HCT116 (cell line): ENCODE measurements around the gene COG1. TPM values are rescaled to one million over a fixed set of nuclear protein-coding genes. Genes with fewer than 3 reads are reported as not detected.

ENCODE experiments used
- ATAC-seq: fragments of 200-7000 bp; cut with Tn5 transposase; 2 replicates; pipeline ENCODE4 v1.9.1; 2020; ENCODE audit warnings: mild to moderate bottlenecking, moderate library complexity
- BruUV-seq: library from RNA; stranded (reverse); fragments of 400-500 nt; replicated peaks from 2 replicates; lab custom pipeline; 2021; lab: Mats Ljungman, UMichigan
- CTCF ChIA-PET: fragments of 300-600 bp; sonication (Branson Sonifier 250); formaldehyde crosslinking; loops from one replicate; lab custom pipeline; 2021; ENCODE audit warnings: antibody characterized with exemption; lab: Charles Lee
- POLR2A ChIA-PET: fragments of 300-600, 350-600 bp; sonication (Branson Sonifier 250); formaldehyde crosslinking; loops from one replicate; lab custom pipeline; 2021; ENCODE audit warnings: antibody characterized with exemption; lab: Charles Lee
- RAD21 ChIA-PET, 2 experiments: fragments of 300-600 bp; sonication (Branson Sonifier 250); formaldehyde crosslinking; loops; one replicate each; lab custom pipeline; 2023; ENCODE audit warnings: low total read pairs in 2 of 2; ENCODE audit not compliant: uncharacterized antibody in 2 of 2, unreplicated experiment in 2 of 2, low non-redundant PET in 1 of 2; lab: Charles Lee
- DNase-seq: peaks from one replicate; pipeline ENCODE4 v3.0.0-alpha.2; 2010; ENCODE audit warnings: low read depth, low spot score
- H2AFZ ChIP-seq: fragments of 200-600 bp; shearing (Covaris generic), sonication (generic); 2 replicates; pipeline ENCODE4 v1.6.1; 2017; ENCODE audit warnings: low read depth, mixed run types, mixed read lengths, antibody characterized with exemption, low read length; ENCODE audit not compliant: poor library complexity, severe bottlenecking
- H3K27ac ChIP-seq: 2 replicates; pipeline ENCODE4 v1.5.1; 2012; ENCODE audit warnings: low read depth, low read length
- H3K27me3 ChIP-seq: fragments of 200-600 bp; sonication (generic); 2 replicates; pipeline ENCODE4 v1.6.1; 2016; ENCODE audit warnings: mixed run types, low read length, mixed read lengths; ENCODE audit not compliant: insufficient read depth
- H3K36me3 ChIP-seq, 2 experiments: fragments of 200-500 bp in 1 of 2; fragments of 200-600 bp in 1 of 2; sonication (Bioruptor generic) in 1 of 2; sonication (generic) in 1 of 2; 2 replicates each; pipeline versions ENCODE4 v1.5.1 to v1.6.1; 2014 to 2016; ENCODE audit warnings: low read length in 2 of 2, inconsistent platforms in 1 of 2, mixed read lengths in 1 of 2, mixed run types in 1 of 2; ENCODE audit not compliant: insufficient read depth in 2 of 2, control insufficient read depth in 1 of 2
- H3K4me1 ChIP-seq, 2 experiments: fragments of 200-600 bp in 1 of 2; sonication (generic) in 1 of 2; 2 replicates each; pipeline versions ENCODE4 v1.5.1 to v1.6.1; 2012 to 2017; ENCODE audit warnings: low read length in 2 of 2, inconsistent platforms in 1 of 2, mild to moderate bottlenecking in 1 of 2, mixed read lengths in 1 of 2, mixed run types in 1 of 2, moderate library complexity in 1 of 2; ENCODE audit not compliant: insufficient read depth in 2 of 2, control insufficient read depth in 1 of 2
- H3K4me2 ChIP-seq: fragments of 200-600 bp; sonication (generic); 2 replicates; pipeline ENCODE4 v1.6.1; 2017; ENCODE audit warnings: mixed run types, low read length, mixed read lengths
- H3K4me3 ChIP-seq, 2 experiments: fragments of 200-600 bp in 1 of 2; sonication (generic) in 1 of 2; replicated peaks in 1 of 2; 2 replicates each; pipeline ENCODE4 v1.5.1; 2011 to 2016; ENCODE audit warnings: low read length in 2 of 2, control low read depth in 1 of 2, low read depth in 1 of 2, mild to moderate bottlenecking in 1 of 2, mixed read lengths in 1 of 2, mixed run types in 1 of 2
- H3K79me2 ChIP-seq: fragments of 200-600 bp; sonication (generic); 2 replicates; pipeline ENCODE4 v1.6.1; 2017; ENCODE audit warnings: mild to moderate bottlenecking, mixed run types, low read length, moderate library complexity, mixed read lengths; ENCODE audit not compliant: insufficient read depth
- H3K9ac ChIP-seq: fragments of 200-600 bp; sonication (generic); 2 replicates; pipeline ENCODE4 v1.6.1; 2016; ENCODE audit warnings: low read length, mixed read lengths
- H3K9me2 ChIP-seq: fragments of 200-600 bp; sonication (generic), shearing (Covaris generic); 2 replicates; pipeline ENCODE4 v1.6.1; 2017; ENCODE audit warnings: mixed run types, mild to moderate bottlenecking, moderate library complexity; ENCODE audit not compliant: insufficient read depth
- H3K9me3 ChIP-seq, 2 experiments: fragments of 200-500 bp in 1 of 2; fragments of 200-600 bp in 1 of 2; sonication (Bioruptor generic) in 1 of 2; sonication (generic) in 1 of 2; 2 replicates each; pipeline ENCODE4 v1.6.1; 2014 to 2017; ENCODE audit warnings: low read length in 2 of 2, mixed read lengths in 2 of 2, inconsistent platforms in 1 of 2, low read depth in 1 of 2, mild to moderate bottlenecking in 1 of 2, mixed run types in 1 of 2, moderate library complexity in 1 of 2; ENCODE audit not compliant: control insufficient read depth in 1 of 2, insufficient read depth in 1 of 2
- H4K20me1 ChIP-seq: fragments of 200-600 bp; sonication (generic), shearing (Covaris generic); 2 replicates; pipeline ENCODE4 v1.6.1; 2017; ENCODE audit warnings: mixed run types, mild to moderate bottlenecking, moderate library complexity; ENCODE audit not compliant: insufficient read depth
- CEBPB ChIP-seq: IDR thresholded peaks from 2 replicates; pipeline ENCODE4 v1.6.1; 2012; ENCODE audit warnings: low read depth
- CTCF ChIP-seq, 3 experiments: fragments of 200-600 bp in 1 of 3; sonication (generic) in 1 of 3; IDR thresholded peaks in 2 of 3; conservative IDR thresholded peaks in 1 of 3; 2 replicates each; pipeline ENCODE4 v1.5.1; 2012 to 2017; ENCODE audit warnings: low read depth in 2 of 3, low read length in 2 of 3, antibody characterized with exemption in 1 of 3, borderline replicate concordance in 1 of 3, control low read depth in 1 of 3, mild to moderate bottlenecking in 1 of 3, mixed read lengths in 1 of 3, mixed run types in 1 of 3, moderate library complexity in 1 of 3; ENCODE audit not compliant: insufficient read depth in 1 of 3
- ELF1 ChIP-seq: IDR thresholded peaks from 2 replicates; pipeline ENCODE4 v1.6.1; 2012; ENCODE audit warnings: low read depth, borderline replicate concordance
- FOSL1 ChIP-seq: IDR thresholded peaks from 2 replicates; pipeline ENCODE4 v1.6.1; 2012; ENCODE audit warnings: low read depth
- REST ChIP-seq: IDR thresholded peaks from 2 replicates; pipeline ENCODE4 v1.6.1; 2012; ENCODE audit warnings: low read depth
- TCF7L2 ChIP-seq: IDR thresholded peaks from 2 replicates; pipeline ENCODE4 v1.7.0; 2011; ENCODE audit warnings: borderline replicate concordance, inconsistent platforms; ENCODE audit not compliant: insufficient read depth, insufficient read length; ENCODE audit errors: extremely low read depth
- ZBTB33 ChIP-seq: IDR thresholded peaks from 2 replicates; pipeline ENCODE4 v1.6.1; 2011; ENCODE audit warnings: mild to moderate bottlenecking, low read length, moderate library complexity; ENCODE audit not compliant: insufficient replicate concordance; ENCODE audit errors: extremely low read depth
- intact Hi-C: fragments of 100-400 bp; cut with micrococcal nuclease; formaldehyde crosslinking; loops from 2 replicates; pipeline ENCODE4 v1.10.0; 2022
- total RNA-seq: library from RNA; stranded (reverse); gene quantifications from one replicate; pipeline ENCODE4 v1.2.1, GENCODE V29; 2021; ENCODE audit not compliant: unreplicated experiment

COG1 gene
- total RNA-seq, 1 experiment from 2014 or later, result 44.6 TPM

- Histone ChIP-seq H3K27ac (no peak overlapping the region), H3K36me3 (peaks cover 75 to 77% of the 10 kb centered on the region in 2 experiments), H3K9me2 (no peaks in the 10 kb centered on the region), H3K4me1 (peaks cover 0 to 5% of the 10 kb centered on the region in 2 experiments; a peak in 1 of 4 replicates), H3K79me2 (no peaks in the 10 kb centered on the region; the same call in 1 of the 2 replicates), H2AFZ (no peak overlapping the region), H3K27me3 (no peaks in the 10 kb centered on the region), H4K20me1 (no peaks in the 10 kb centered on the region), H3K4me2 (no peak overlapping the region), H3K9me3 (no peaks in the 10 kb centered on the region), H3K4me3 (no peak overlapping the region), H3K9ac (no peak overlapping the region)
- no peak for DNase-seq
- no peak for ATAC-seq
- no peak for TF ChIP-seq CEBPB
- TF ChIP-seq TCF7L2, result no peak
- TF ChIP-seq FOSL1, result no peak
- no peak for TF ChIP-seq ZBTB33
- TF ChIP-seq ELF1, result no peak
- no peak for TF ChIP-seq REST
- TF ChIP-seq CTCF (IDR thresholded peaks at IDR 0.05 in 2 of 3, conservative IDR thresholded peaks at IDR 0.05 in 1 of 3; ENCODE audit: borderline replicate concordance in 1 of 3, insufficient read depth in 1 of 3, low read depth in 2 of 3, low read length in 2 of 3), result no peak
- ChIA-PET POLR2A (no interaction called here), RAD21 (no interaction called here), CTCF (no interaction called here)
- no TSS peak for BruUV-seq
- intact Hi-C loops, result no loop called here
Measured at GRCh38 chr17:73200476-73200875, 7.6 kb downstream of the COG1 start.
